GM12878 (cell line): ENCODE data around the gene DCTPP1.

Experiments used
- CREB1 ChIP-seq: IDR thresholded peaks from 2 replicates; pipeline ENCODE4 v1.6.1; 2012; ENCODE audit warnings: low read depth, mild to moderate bottlenecking, inconsistent platforms
- CTCF ChIP-seq, 3 experiments: IDR thresholded peaks in 2 of 3; conservative IDR thresholded peaks in 1 of 3; 2 replicates each; pipeline ENCODE4 v1.5.1; 2011; ENCODE audit warnings: low read depth in 3 of 3, low read length in 3 of 3, mild to moderate bottlenecking in 3 of 3, control low read depth in 2 of 3, moderate library complexity in 2 of 3, inconsistent platforms in 1 of 3, mixed read lengths in 1 of 3; ENCODE audit not compliant: control insufficient read depth in 2 of 3, insufficient read depth in 1 of 3; ENCODE audit errors: extremely low read depth in 1 of 3
- EZH2 ChIP-seq: IDR thresholded peaks from 2 replicates; pipeline ENCODE4 v1.6.1; 2012; ENCODE audit warnings: low read depth, mild to moderate bottlenecking, control low read depth, inconsistent platforms, low read length, borderline replicate concordance; ENCODE audit not compliant: control insufficient read depth
- GABPA ChIP-seq: IDR thresholded peaks from 2 replicates; pipeline ENCODE4 v1.6.1; 2014; ENCODE audit warnings: antibody characterized with exemption, low read depth, mild to moderate bottlenecking, inconsistent platforms
- JUNB ChIP-seq: IDR thresholded peaks from 2 replicates; pipeline ENCODE4 v1.6.1; 2016; ENCODE audit warnings: antibody characterized with exemption, mild to moderate bottlenecking
- POLR2A ChIP-seq: IDR thresholded peaks from 2 replicates; pipeline ENCODE4 v1.6.1; 2011; ENCODE audit warnings: low read depth, mild to moderate bottlenecking, low read length
- POLR2AphosphoS5 ChIP-seq: IDR thresholded peaks from 2 replicates; pipeline ENCODE4 v1.6.1; 2011; ENCODE audit warnings: mild to moderate bottlenecking, low read length, inconsistent platforms
- POU2F2 ChIP-seq: IDR thresholded peaks from 3 replicates; pipeline ENCODE4 v1.6.1; 2011; ENCODE audit warnings: low read depth, mild to moderate bottlenecking, low read length, borderline replicate concordance
- RFX5 ChIP-seq: IDR thresholded peaks from 2 replicates; pipeline ENCODE4 v1.6.1; 2011; ENCODE audit warnings: low read depth, low read length, improper control_type of control experiment
- TCF12 ChIP-seq: IDR thresholded peaks from 2 replicates; pipeline ENCODE4 v1.6.1; 2011; ENCODE audit warnings: low read depth, mild to moderate bottlenecking, low read length
- TCF7 ChIP-seq: IDR thresholded peaks from 2 replicates; pipeline ENCODE4 v1.6.1; 2014; ENCODE audit warnings: antibody characterized with exemption, borderline replicate concordance
- TF ChIP-seq, protein P1 (sequence below): fragments of 450-650 bp; IDR thresholded peaks from 2 replicates; pipeline ENCODE4 v1.6.1; 2017; ENCODE audit warnings: mild to moderate bottlenecking
- TF ChIP-seq, protein P2 (sequence below): IDR thresholded peaks from 2 replicates; pipeline ENCODE4 v1.6.1; 2012; ENCODE audit warnings: mild to moderate bottlenecking, low read depth, low read length

- TF ChIP-seq, protein P1, sequence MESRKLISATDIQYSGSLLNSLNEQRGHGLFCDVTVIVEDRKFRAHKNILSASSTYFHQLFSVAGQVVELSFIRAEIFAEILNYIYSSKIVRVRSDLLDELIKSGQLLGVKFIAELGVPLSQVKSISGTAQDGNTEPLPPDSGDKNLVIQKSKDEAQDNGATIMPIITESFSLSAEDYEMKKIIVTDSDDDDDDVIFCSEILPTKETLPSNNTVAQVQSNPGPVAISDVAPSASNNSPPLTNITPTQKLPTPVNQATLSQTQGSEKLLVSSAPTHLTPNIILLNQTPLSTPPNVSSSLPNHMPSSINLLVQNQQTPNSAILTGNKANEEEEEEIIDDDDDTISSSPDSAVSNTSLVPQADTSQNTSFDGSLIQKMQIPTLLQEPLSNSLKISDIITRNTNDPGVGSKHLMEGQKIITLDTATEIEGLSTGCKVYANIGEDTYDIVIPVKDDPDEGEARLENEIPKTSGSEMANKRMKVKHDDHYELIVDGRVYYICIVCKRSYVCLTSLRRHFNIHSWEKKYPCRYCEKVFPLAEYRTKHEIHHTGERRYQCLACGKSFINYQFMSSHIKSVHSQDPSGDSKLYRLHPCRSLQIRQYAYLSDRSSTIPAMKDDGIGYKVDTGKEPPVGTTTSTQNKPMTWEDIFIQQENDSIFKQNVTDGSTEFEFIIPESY, result no peak
- TF ChIP-seq POLR2AphosphoS5, result no peak
- no peak for TF ChIP-seq CREB1
- no peak for TF ChIP-seq RFX5
- TF ChIP-seq, protein P2, sequence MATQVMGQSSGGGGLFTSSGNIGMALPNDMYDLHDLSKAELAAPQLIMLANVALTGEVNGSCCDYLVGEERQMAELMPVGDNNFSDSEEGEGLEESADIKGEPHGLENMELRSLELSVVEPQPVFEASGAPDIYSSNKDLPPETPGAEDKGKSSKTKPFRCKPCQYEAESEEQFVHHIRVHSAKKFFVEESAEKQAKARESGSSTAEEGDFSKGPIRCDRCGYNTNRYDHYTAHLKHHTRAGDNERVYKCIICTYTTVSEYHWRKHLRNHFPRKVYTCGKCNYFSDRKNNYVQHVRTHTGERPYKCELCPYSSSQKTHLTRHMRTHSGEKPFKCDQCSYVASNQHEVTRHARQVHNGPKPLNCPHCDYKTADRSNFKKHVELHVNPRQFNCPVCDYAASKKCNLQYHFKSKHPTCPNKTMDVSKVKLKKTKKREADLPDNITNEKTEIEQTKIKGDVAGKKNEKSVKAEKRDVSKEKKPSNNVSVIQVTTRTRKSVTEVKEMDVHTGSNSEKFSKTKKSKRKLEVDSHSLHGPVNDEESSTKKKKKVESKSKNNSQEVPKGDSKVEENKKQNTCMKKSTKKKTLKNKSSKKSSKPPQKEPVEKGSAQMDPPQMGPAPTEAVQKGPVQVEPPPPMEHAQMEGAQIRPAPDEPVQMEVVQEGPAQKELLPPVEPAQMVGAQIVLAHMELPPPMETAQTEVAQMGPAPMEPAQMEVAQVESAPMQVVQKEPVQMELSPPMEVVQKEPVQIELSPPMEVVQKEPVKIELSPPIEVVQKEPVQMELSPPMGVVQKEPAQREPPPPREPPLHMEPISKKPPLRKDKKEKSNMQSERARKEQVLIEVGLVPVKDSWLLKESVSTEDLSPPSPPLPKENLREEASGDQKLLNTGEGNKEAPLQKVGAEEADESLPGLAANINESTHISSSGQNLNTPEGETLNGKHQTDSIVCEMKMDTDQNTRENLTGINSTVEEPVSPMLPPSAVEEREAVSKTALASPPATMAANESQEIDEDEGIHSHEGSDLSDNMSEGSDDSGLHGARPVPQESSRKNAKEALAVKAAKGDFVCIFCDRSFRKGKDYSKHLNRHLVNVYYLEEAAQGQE, result no peak
- TF ChIP-seq EZH2, result no peak
- no peak for TF ChIP-seq TCF7
- TF ChIP-seq GABPA, result no peak
- TF ChIP-seq POLR2A, result no peak
- no peak for TF ChIP-seq TCF12
- no peak for TF ChIP-seq JUNB
- TF ChIP-seq CTCF (IDR thresholded peaks at IDR 0.05 in 2 of 3, conservative IDR thresholded peaks at IDR 0.05 in 1 of 3; ENCODE audit: control insufficient read depth in 2 of 3, extremely low read depth in 1 of 3, insufficient read depth in 1 of 3, low read depth in 3 of 3, low read length in 3 of 3), result no peak
- no peak for TF ChIP-seq POU2F2
Measured at GRCh38 chr16:30457256-30457655, 27.4 kb upstream of the DCTPP1 start.
